ENCODE measurements around the gene GALNT2. TPM values are rescaled to one million over a fixed set of nuclear protein-coding genes. Genes with fewer than 3 reads are reported as not detected.
A peak's percentile ranks its signal among the peaks of the same experiment; 100 is the strongest.

GALNT2 gene
- total and polyA plus RNA-seq, 2 of the 13 experiments (the other 11 are each of a cell fraction or from before 2014, with no cell fraction given) = 39.3 to 39.6 TPM

DNA sequence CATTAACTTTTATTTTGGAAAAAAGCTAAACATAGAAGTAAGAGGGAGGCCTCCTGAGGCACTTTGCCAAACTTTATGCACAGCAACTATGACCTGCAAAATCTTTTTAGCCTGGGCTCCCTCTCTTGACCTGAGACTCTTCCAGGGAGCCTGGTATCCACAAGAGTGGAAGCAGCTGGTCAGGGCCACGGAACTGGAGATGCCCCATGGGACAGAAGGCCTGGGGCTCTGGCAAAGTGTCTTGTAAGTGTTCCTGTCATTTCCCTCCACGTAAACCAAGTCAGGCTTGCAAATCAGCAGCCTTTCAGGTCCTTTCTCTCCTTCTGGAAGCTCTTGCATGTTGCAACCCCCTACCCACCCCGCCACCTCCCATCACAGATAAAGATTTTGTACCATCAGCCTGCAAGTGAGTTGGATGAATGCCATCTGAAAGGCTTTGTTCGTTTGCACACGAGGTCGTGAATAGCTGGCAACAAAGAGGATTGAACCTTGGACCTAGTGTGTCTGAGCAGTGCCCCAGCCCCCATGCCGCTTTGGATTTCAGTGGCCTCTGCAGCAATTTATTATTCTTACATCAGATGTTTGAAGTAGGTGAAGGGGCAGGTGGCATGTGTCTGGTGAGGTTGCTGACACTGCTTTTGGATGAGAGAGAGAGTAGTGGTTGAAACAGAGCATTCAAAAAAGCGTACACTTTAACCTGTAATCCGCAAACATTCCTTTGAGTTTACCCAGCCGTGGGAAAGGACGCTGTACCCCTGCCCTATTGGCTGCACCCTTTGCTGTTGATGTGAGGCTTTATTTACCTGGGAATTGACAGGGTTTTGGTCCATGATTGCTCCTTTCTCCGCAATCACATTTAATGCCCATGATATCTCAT lies 91.6 kb downstream of the GALNT2 start (continued):
- no peak for TF ChIP-seq AKNA (CRISPR knock-in tag; IDR thresholded peaks at IDR 0.05; ENCODE audit: borderline replicate concordance)
- TF ChIP-seq NR2F2 (IDR thresholded peaks at IDR 0.05; ENCODE audit: borderline replicate concordance, low read depth) = peak; percentile 87
- peak; percentile 67; the same call in 1 of the 2 replicates for TF ChIP-seq ZBTB33 (CRISPR knock-in tag; IDR thresholded peaks at IDR 0.05)
- no peak for TF ChIP-seq ZNF616 (CRISPR knock-in tag; IDR thresholded peaks at IDR 0.05; ENCODE audit: low read depth)
- no peak for TF ChIP-seq ZNF510 (CRISPR knock-in tag; IDR thresholded peaks at IDR 0.05; ENCODE audit: low read depth)
- no peak for TF ChIP-seq SP140L (CRISPR knock-in tag; IDR thresholded peaks at IDR 0.05; ENCODE audit: borderline replicate concordance)
- TF ChIP-seq, protein P1, sequence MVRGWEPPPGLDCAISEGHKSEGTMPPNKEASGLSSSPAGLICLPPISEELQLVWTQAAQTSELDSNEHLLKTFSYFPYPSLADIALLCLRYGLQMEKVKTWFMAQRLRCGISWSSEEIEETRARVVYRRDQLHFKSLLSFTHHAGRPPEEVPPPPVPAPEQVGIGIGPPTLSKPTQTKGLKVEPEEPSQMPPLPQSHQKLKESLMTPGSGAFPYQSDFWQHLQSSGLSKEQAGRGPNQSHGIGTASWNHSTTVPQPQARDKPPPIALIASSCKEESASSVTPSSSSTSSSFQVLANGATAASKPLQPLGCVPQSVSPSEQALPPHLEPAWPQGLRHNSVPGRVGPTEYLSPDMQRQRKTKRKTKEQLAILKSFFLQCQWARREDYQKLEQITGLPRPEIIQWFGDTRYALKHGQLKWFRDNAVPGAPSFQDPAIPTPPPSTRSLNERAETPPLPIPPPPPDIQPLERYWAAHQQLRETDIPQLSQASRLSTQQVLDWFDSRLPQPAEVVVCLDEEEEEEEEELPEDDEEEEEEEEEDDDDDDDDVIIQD (CRISPR knock-in tag; IDR thresholded peaks at IDR 0.05; ENCODE audit: low read depth) = no peak; the same call in 1 of the 2 replicates
- TF ChIP-seq CREBL2 (CRISPR knock-in tag; IDR thresholded peaks at IDR 0.05; ENCODE audit: borderline replicate concordance) = no peak
- TF ChIP-seq ZNF383 (CRISPR knock-in tag; IDR thresholded peaks at IDR 0.05; ENCODE audit: borderline replicate concordance) = no peak
- TF ChIP-seq, protein P2, sequence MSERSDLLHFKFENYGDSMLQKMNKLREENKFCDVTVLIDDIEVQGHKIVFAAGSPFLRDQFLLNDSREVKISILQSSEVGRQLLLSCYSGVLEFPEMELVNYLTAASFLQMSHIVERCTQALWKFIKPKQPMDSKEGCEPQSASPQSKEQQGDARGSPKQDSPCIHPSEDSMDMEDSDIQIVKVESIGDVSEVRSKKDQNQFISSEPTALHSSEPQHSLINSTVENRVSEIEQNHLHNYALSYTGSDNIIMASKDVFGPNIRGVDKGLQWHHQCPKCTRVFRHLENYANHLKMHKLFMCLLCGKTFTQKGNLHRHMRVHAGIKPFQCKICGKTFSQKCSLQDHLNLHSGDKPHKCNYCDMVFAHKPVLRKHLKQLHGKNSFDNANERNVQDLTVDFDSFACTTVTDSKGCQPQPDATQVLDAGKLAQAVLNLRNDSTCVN (CRISPR knock-in tag; IDR thresholded peaks at IDR 0.05; ENCODE audit: borderline replicate concordance) = peak; percentile 55; the same call in 1 of the 2 replicates
- TF ChIP-seq, protein P3, sequence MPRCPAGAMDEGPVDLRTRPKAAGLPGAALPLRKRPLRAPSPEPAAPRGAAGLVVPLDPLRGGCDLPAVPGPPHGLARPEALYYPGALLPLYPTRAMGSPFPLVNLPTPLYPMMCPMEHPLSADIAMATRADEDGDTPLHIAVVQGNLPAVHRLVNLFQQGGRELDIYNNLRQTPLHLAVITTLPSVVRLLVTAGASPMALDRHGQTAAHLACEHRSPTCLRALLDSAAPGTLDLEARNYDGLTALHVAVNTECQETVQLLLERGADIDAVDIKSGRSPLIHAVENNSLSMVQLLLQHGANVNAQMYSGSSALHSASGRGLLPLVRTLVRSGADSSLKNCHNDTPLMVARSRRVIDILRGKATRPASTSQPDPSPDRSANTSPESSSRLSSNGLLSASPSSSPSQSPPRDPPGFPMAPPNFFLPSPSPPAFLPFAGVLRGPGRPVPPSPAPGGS (CRISPR knock-in tag; IDR thresholded peaks at IDR 0.05) = no peak
- TF ChIP-seq PHF5A (CRISPR knock-in tag; IDR thresholded peaks at IDR 0.05; ENCODE audit: low read depth, unreplicated experiment) = peak; percentile 42
- no peak for TF ChIP-seq CBX1 (IDR thresholded peaks at IDR 0.05; ENCODE audit: low read depth)
- TF ChIP-seq NR0B2 (CRISPR knock-in tag; IDR thresholded peaks at IDR 0.05) = 0 out of 2 replicates have a peak, but pooled peaks have one; percentile 47
- no peak for TF ChIP-seq ZNF432 (CRISPR knock-in tag; IDR thresholded peaks at IDR 0.05; ENCODE audit: borderline replicate concordance)

All from HepG2 (cell line).